HG03439 (cell line): ENCODE data around the gene KCTD19.
A peak's percentile ranks its signal among the peaks of the same experiment; 100 is the strongest.

Experiments used
- ATAC-seq: cut with Tn5 transposase; IDR thresholded peaks from one replicate; pipeline ENCODE4 v1.9.1; 2021; ENCODE audit warnings: mild to moderate bottlenecking, moderate library complexity; ENCODE audit not compliant: unreplicated experiment

KCTD19 gene

DNA sequence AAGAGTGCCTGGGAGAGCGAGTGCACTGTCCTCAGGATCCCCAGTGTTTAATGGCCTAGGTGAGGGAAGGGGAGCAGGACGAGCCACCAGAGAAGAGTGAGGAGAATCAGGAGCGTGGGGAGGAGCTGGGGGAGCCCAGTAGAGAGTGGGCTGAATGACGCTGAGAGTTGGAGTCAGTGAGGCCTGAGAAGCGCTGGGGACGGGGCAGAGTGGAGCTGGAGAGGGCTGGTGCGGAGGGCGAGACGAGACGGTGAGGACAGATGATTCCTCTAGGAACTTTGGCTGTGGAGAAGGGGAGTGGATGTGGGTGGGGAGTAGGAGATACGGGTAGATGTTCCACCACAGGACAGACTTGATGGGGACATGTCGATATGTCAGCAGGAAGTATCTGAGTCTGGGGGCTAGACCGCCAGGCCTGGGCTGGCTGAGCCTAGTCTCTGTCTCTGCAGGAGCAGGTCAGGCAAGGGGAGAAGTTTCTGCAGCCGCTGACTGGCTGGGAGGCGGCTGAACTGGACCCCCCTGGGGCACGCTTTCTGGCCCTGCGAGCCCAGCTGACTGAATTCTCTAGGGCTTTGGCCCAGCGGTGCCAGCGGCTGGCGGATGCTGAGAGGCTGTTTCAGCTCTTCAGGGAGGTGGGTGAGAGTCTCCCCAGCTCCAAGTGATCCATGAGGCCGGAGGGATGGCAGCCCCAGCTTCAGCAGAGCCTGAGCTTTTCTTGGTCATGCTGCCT, 42.5 kb downstream of the KCTD19 start:
- ATAC-seq = no peak

DNA sequence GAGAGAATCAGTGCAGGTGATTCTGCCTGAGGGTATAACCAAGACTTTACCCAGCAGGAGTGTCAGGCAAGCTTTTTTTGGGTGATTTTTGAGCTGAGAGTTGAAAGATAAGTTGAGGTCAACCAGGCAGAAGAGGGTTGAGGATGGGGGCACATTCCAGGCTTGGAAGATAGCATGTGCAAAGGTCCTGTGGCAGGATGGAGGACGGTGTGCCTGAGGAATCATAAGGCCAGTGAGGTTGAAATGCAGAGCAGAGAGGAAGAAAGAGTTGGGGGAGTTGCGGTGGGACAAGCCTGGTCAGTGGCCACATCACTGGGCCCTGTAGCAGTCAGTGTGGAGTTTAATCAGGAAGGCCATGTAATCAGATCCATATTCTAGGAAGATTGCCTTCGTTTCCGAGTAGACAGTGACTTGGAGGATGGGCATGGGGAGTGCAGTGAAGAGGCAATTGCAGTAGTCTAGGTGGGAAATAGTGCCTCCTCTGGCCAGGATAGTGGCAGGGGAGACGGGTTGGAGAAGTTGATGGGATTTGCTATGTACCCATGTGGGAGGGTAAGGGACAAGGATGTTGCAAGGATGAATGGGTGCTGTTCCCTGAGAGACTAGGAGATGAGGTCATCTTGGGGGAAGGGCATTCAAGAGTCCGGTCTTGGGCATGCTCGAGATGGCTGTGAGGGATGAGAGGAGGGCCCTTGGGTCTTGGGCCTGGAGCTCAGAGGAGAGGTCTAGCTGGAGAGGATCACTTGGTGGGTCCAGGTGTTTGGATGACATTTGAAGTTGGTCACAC, 43.3 kb downstream of the KCTD19 start:
- ATAC-seq = no peak

DNA sequence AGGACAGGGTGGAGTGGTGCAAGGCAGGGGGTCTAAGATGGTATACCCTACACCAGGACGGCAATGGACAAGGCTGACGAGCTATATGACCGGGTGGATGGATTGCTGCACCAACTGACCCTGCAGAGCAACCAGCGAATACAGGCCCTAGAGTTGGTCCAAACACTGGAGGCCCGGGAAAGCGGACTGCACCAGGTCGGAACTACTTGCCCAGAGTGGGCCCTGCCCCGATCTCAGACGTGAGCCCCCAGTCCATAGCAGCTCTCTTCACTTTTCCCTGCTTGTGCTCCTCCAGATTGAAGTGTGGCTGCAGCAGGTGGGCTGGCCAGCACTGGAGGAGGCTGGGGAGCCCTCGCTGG, 44.1 kb downstream of the KCTD19 start:
- no peak for ATAC-seq

DNA sequence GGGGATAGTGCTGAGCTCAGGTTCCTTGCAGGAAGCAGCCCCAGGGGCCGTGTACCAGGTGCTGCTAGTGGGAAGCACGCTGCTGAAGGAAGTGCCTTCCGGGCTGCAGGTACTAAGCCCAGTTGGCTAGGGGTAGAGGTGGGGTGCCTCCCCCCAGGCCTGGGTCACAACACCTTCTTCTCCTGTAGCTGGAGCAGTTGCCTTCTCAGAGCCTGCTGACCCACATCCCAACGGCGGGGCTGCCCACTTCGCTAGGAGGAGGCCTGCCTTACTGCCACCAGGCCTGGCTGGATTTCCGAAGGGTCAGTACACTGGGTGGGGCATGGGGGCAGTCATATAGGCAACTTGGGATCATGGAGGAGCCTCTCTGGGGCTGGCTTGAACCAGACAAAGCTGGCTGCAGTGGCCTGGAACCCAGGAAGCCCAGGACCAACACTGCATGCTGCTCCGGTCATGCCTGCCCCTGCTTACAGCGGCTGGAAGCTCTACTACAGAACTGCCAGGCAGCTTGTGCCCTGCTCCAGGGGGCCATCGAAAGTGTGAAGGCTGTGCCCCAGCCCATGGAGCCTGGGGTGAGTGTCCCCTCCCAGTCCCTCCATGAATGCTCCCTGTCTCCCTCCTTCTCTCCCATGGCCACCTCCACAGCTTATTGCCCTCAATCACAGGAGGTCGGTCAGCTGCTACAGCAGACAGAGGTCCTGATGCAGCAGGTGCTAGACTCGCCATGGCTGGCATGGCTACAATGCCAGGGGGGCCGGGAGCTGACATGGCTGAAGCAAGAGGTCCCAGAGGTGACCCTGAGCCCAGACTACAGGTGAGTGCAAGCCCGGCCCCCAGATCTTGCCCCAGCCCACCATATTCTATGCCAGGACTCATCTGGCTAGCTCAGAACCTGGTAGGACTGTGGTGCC, 44.8 kb downstream of the KCTD19 start:
- ATAC-seq = no peak

DNA sequence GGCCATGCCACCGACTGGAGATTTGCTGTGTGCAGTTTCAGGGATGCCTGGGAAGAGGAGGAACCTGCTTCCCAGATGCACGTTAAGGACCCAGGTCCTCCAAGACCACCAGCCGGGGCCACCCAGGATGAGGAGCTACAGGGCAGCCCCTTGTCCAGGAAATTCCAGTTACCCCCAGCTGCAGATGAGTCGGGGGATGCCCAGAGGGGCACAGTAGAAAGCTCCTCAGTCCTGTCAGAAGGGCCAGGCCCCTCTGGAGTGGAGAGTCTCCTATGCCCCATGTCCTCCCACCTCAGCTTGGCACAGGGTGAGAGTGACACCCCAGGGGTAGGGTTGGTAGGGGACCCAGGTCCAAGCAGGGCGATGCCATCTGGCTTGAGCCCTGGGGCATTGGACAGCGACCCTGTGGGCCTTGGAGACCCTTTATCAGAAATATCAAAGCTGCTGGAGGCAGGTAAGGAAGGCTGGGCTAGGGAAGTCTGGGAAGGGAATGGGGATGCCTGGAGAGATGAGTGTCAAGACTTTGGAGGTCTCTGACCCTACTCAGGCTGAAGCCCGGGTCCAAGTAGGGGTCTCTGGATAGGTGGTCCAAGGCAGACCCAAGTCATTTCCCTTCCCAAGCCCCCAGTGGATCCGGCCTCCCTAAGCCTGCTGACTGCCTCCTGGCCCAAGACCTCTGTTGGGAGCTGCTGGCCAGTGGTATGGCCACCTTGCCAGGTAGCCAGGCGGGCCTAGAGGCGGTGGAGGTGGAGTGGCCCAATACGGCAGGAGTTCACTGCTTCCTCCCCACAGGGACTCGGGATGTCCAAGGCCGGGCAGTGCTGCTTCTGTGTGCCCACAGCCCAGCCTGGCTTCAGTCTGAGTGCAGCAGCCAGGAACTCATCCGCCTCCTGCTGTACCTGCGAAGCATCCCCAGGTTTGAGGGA, 46.2 kb downstream of the KCTD19 start:
- no peak for ATAC-seq

DNA sequence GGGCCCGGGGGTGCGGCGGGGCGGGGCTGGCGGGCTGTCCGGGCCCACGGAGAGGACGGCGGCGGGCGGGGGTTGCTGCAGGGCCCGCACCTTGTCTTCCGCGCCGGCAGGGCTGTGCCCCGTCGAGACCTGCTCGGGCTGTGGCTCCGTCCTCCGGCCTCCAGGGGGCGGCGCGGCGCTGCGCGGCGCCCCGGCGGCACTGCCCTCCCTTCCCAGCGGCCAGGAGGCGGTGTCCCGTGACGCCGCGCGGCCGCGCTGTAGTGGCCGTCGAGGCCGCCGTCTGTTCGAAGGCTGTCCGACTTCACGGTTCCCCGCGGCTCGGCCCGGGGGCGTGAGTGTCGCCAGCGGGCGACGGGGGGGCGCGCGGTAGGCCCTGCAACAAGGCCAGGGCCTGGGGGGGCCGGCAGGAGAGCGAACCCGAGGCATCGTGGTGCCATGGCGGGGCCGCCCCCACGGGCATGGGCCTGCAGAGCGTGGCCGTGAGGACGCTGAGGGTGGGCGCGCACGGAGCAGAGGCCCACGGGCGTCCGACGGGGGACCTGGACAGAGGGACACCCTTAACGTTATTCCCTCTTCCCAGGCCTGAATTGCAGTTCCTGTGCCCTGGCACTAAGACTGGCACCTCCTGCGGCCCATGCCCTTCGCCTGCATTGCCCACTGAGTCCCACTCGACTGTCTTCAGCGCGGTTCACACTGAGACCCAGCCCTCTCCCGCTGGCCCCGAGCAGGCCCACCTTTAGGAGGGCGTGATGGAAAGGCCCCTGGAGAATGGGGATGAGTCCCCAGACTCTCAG, 47.0 kb downstream of the KCTD19 start, which contains the start of gene PLEKHG4:
PLEKHG4 (plus strand) TSS at position 237 of the 794 bp plus-strand sequence; CDS start at position 750, 513 bp downstream.
- ATAC-seq = peak; percentile 57

DNA sequence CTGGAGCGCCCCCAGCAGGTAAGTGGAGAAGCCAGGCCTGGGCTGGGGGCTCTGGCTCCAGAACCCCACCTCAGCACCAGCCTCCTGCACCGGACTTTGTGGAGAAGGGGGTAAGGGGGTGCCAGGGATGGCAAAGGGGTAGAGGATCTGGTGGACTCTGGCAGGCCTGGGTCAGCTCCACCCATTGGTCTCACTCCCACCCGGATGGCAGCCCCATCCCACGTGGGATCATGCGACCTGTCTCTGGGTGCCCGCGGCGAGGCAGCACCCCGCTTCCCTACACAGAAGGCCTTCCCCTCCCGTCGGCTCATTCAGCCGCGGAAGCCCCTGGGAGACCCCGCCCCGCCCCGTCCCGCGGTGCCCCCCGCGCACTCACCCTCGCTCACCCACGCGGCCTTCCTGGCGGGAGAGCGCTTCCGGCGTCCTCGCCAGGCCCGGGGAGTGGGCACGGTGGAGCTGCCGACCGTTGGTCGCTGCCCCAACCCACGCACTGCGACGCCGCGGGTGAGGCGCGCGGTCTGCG, 47.7 kb downstream of the KCTD19 start:
- peak; percentile 31 for ATAC-seq

DNA sequence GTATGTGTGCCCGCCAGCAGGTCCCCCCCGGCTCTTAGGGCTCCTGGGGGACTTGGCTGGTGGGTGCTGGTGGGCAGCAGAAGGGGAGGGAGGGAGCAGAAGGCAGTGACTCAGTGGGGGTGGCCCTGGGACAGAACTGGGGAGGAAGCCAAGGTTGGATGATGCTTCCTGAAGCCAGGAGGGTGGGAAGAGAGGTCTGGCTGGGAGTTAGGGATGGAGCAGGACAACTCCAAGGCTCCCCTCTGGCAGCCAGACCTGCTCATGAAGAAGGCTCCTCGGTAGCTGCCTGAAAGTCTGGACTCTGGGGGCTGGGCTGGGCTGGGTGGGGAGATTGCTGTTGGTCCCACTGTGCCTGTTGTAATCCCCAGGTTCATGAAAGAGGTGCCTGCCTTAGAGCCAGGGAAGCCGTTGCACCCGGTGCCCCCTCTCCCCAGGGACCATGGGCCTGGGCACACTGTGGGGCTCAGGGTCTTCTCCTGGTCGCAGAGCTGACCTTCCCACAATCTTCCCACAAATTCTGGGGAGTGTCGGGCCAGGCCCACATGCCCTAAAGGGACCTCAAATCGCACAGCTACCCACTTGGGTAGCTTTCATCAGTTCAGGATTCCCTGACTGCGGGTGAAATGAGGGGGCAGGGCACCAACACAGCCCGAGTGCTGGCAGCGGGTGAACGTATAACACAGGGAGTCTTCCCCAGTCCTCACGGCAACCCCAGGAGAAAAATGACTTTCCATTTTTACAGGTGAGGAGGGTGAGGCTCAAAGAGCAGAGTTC, 48.4 kb downstream of the KCTD19 start:
- no peak for ATAC-seq

DNA sequence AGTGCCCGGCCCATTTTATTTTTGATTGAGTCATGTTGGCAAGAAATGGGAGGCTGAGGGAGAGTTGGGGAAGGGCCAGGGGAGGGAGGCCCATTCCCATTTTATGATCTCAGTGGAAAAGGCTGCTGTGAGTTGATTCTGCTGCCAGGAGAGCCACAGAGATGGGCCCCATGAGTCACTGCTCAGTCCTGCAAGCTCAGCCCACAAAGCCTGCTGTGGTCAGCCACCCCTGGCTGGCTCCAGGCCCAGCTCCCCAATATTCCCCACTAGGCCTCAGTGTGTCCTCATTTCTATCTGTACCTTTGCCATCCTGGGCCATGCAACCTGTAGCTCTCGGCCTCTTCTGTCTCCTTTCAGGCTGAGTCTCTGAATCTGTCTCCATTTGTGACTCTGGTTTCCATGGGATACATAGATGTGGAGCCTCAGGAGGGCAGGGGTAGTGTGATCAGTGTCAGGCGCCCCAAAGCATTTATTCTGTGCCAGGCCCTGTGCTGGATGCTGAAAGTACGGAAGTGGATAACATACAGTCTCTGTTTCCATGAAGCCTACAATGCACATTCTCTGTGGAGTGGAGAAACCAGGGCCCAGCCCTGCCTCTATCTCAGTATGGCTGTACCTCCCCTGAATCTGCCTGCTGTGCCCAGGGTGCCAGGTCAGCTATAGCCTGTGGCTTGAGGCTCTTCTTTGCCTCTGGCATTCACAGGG, 49.1 kb downstream of the KCTD19 start:
- ATAC-seq = no peak

DNA sequence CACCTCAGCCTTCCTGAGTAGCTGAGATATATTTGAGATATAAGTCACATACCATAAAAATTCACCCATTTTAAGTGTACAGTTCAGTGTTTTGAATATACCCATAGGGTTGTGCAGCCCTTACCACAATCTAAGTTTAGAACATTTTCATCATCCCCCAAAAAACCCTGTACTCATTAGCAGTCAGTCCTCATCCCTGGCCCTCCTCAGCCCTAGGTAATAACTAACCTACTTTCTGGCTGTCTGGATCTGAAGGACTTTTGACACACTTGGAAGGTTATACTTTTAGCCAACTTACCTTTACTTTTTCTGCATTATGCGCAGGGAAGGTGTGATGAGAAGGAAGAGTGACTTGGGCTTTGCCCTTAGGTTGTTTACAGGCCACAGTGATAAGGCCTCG, 51.2 kb downstream of the KCTD19 start:
- no peak for ATAC-seq

DNA sequence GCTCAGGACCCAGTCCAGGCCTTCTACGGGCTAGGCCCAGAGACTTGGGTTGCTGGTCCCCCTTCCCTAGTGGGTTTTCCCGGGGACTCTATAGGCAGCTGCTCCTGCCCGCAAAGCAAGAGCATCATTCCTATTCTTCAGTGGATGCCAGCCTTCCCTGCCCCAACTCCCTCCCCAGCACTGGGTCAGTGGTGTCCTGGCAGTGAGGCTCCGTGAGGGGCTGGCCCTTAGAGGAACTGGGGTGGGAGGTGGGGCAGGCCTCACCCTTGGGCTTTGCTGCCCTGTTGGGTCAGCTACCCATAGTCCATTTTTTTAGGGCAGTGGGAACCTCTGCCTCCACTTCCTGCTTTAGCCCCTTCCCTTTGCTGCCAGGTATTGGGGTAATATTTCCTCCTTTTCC, 55.1 kb downstream of the KCTD19 start:
- ATAC-seq = no peak

DNA sequence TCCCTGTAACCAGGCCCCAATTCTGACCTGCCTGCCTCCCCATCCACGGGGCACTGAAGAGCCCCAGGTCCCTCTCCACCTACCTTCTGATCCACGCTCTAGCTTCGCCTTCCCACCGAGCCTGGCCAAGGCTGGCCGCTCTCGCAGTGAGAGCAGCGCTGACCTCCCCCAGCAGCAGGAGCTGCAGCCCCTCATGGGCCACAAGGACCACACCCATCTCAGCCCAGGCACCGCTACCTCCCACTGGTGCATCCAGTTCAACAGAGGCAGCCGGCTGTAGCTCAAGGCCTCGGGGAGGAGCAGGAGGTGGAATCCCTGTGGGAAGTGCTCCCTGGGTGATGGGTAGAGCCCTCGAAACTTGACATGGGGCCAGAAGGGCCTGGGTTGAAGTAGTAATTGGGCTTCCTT, 55.6 kb downstream of the KCTD19 start:
- ATAC-seq = no peak

DNA sequence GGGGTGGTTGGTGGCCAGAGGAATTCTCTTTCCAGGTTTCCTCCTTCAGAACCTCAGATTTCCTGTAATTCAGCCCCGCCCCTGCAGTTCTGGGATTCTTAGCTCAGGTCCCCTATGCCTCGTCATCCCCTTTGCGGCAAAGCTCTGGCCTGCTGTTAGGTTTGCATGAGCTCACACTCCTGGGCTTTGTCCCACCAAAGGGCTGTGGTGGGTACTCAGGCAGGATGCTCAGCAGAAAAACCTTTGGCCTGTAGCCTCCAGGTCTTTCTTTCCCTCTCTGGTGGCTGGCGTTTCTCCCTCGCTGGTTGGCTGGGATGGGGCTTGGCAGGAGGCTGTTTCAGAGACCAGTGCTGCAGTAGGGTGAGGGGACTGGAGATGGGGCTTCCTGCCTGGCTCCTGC, 56.8 kb downstream of the KCTD19 start:
- ATAC-seq = no peak

DNA sequence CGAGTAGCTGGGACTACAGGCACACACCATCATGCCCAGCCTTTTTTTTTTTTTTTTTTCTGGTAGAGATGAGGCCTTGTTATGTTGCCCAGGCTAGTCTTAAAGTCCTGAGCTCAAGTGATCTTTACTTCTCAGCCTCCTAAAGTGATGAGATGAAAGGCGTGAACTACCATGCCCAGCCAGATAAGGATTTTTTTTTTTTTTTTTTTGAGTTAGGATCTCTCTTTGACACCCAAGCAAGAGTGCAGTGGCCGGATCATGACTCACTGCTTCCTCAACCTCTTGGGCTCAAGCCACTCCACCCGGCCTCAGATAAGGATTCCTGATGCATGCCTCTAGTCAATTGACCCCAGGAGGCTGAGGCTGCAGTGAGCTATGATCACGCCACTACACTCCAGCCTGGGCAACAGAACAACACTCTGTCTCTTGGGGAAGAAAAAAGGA, 58.4 kb downstream of the KCTD19 start:
- ATAC-seq = no peak

DNA sequence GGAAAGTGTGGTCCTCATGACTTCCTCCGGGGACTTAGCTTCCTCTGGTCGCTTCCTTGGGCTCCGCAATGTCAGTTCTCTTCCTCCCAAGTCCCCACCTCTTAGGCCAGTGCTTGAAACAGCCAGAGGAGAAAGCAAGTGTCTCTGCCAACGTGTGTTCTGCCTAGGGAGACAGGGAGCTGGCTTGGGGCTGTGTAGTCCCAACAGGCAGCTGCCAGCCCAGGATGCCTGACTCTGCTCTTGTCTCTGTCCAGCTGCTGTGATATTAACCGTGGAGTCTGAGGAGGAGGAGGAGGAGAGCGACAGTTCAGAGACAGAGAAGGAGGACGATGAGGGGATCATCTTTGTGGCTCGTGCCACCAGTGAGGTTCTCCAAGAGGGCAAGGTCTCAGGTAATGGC, 60.7 kb downstream of the KCTD19 start:
- no peak for ATAC-seq

DNA sequence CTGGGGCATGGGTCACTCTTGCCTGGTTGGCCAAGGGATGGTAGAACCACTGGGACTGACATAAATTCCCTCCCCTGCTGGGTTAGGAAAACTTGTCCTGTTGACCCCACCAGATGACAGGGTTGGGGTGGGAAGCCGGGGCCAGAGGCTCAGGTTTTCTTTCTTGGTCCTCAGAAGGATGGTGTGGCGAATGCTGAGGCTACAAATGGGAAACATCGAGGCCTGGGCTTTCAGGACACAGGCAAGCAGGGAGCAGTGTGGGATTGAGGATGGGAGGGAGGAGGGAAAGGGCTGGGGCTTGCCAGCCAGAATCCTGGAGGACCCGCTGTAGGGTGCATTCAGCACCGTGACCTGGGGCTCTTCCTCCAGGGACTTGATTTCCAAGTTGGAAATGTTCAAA, 61.7 kb downstream of the KCTD19 start:
- no peak for ATAC-seq

DNA sequence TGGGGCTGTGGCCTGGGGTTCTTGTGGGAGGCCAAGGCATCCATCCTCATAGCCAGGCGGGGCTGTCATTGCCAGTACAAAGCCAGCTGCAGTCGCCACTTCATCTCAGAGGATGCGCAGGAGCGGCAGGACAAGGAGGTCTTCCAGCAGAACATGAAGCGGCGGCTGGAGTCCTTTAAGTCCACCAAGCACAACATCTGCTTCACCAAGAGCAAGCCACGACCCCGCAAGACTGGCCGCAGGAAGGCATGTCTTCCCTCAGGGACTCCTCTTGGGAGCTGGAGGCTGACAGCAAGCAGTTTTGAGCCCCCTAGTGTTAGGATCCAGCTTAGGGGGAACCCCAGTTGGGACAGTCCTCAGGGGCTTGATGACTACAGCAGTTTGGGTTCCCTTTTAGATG, 62.3 kb downstream of the KCTD19 start:
- no peak for ATAC-seq

DNA sequence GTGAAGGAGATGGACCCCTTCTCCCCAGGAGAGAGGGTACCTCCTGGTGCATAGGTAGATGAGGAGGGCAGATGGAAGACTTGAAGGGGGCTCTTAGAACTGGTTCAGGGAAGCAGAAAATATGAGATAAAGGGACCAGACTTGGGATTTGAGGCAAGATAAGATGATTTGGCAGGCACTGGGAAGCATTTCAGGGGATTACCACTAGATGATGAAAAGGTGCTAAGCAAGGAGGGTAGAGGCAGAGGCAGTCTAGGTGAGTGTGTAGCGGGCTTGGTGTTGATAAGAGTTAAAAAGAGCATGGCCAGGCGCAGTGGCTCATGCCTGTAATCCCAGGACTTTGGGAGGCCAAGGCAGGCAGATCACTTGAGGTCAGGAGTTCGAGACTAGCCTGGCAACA, 63.3 kb downstream of the KCTD19 start:
- no peak for ATAC-seq
